ENCODE data around the gene NPL.

DNA sequence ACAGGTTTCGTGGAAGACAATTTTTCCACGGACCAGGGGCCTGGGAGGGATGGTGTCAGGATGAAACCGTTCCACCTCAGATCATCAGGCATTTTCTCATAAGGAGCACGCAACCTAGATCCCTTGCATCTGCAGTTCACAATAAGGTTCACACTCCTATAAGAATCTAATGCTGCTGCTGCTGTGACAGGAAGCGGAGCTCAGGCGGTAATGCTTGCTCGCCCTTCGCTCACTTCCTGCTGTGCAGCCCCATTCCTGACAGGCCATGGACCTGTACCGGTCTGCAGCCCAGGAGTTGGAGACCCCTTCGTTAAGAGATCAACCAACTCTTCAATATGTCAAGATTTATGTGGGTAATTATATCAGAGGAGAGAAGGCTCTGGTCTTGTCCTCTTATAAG is 46.2 kb downstream of the NPL start:
- TF ChIP-seq, protein P1, sequence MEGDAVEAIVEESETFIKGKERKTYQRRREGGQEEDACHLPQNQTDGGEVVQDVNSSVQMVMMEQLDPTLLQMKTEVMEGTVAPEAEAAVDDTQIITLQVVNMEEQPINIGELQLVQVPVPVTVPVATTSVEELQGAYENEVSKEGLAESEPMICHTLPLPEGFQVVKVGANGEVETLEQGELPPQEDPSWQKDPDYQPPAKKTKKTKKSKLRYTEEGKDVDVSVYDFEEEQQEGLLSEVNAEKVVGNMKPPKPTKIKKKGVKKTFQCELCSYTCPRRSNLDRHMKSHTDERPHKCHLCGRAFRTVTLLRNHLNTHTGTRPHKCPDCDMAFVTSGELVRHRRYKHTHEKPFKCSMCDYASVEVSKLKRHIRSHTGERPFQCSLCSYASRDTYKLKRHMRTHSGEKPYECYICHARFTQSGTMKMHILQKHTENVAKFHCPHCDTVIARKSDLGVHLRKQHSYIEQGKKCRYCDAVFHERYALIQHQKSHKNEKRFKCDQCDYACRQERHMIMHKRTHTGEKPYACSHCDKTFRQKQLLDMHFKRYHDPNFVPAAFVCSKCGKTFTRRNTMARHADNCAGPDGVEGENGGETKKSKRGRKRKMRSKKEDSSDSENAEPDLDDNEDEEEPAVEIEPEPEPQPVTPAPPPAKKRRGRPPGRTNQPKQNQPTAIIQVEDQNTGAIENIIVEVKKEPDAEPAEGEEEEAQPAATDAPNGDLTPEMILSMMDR (IDR thresholded peaks at IDR 0.05), result no peak
- TF ChIP-seq POLR2AphosphoS5 (IDR thresholded peaks at IDR 0.05) (no peak), POLR2A (IDR thresholded peaks at IDR 0.05) (no peak), EP300 (IDR thresholded peaks at IDR 0.05; ENCODE audit: low read depth) (no peak)
